ENCODE results near the gene SOX5. TPM values are rescaled to one million over a fixed set of nuclear protein-coding genes. Genes with fewer than 3 reads are reported as not detected.

SOX5 gene
- total RNA-seq, 1 donor from 2014 or later = 2.9 TPM

GRCh38 chr12:23947395-23947794 is 2.1 kb downstream of the SOX5 start:
- H3K36me3 ChIP-seq = no peaks in the 10 kb centered on the region
- H3K9me3 ChIP-seq (replicated peaks) = no peaks in the 10 kb centered on the region
- peaks cover 11% of the 10 kb centered on the region for H3K4me1 ChIP-seq
- H3K4me3 ChIP-seq = no peak overlapping the region
- intact Hi-C loops (cut with micrococcal nuclease) = no loop called here
- H3K27me3 ChIP-seq (ENCODE audit: low read depth) = peaks cover 38% of the 10 kb centered on the region
- H3K27ac ChIP-seq (replicated peaks) = no peak overlapping the region
- no peak for DNase-seq
- TF ChIP-seq CTCF (IDR thresholded peaks at IDR 0.05; ENCODE audit: borderline replicate concordance) = no peak

DNA sequence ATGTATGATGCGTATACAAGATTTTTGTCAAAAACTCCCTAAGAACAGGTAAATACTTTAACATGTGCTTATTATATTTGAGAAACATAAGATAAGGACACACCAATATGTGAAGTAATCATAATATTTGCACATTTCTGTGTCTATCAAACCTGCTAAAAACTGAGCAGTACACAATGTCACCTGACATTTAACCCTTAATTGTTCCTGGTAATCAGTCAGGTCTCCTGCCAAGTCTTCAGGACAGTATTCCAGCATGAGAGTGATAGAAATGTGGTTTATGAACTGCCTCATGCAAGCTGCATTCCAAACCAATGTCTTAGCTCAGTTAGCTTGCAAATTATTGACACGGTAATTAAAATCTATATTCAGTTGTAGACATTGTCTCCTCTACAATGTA is 4.2 kb downstream of the SOX5 start:
- no peaks in the 10 kb centered on the region for H3K9me3 ChIP-seq (replicated peaks)
- H3K27ac ChIP-seq (replicated peaks) = no peak overlapping the region
- TF ChIP-seq CTCF (IDR thresholded peaks at IDR 0.05; ENCODE audit: borderline replicate concordance) = no peak
- DNase-seq = no peak
- intact Hi-C loops (cut with micrococcal nuclease) = no loop called here
- H3K4me1 ChIP-seq = peaks cover 9% of the 10 kb centered on the region
- no peaks in the 10 kb centered on the region for H3K36me3 ChIP-seq
- peaks cover 24% of the 10 kb centered on the region for H3K27me3 ChIP-seq (ENCODE audit: low read depth)
- H3K4me3 ChIP-seq = no peak overlapping the region

DNA sequence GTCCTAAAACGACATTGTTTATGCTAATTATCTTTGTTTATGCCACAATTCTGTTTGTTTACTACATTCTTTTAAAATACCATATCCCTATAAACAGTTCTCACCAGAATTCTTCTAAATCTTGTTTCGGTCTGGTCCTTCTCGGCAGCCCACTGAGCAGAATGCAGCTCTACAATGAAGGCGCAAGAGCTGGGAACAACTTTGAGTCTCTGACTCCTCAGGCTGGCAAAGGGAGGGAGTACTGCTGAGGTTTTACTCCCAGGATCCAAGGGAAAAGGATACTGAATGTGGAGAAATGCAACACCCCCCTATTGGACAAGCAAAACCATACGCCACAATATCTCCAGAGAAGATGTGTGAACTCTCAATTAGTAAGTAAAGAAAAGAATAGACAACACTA is 5.4 kb downstream of the SOX5 start:
- no peak for TF ChIP-seq CTCF (IDR thresholded peaks at IDR 0.05; ENCODE audit: borderline replicate concordance)
- Histone ChIP-seq H3K9me3 (replicated peaks) (no peaks in the 10 kb centered on the region), H3K27me3 (ENCODE audit: low read depth) (peaks cover 20% of the 10 kb centered on the region), H3K4me3 (no peak overlapping the region), H3K36me3 (no peaks in the 10 kb centered on the region), H3K4me1 (peaks cover under 1% of the 10 kb centered on the region), H3K27ac (replicated peaks) (no peak overlapping the region)
- DNase-seq = no peak
- intact Hi-C loops (cut with micrococcal nuclease) = no loop called here

GRCh38 chr12:23942841-23943240 is 6.6 kb downstream of the SOX5 start:
- Histone ChIP-seq H3K9me3 (replicated peaks) (no peaks in the 10 kb centered on the region), H3K27me3 (ENCODE audit: low read depth) (peaks cover 8% of the 10 kb centered on the region), H3K4me3 (no peak overlapping the region), H3K27ac (replicated peaks) (no peak overlapping the region), H3K36me3 (no peaks in the 10 kb centered on the region), H3K4me1 (no peaks in the 10 kb centered on the region)
- no peak for TF ChIP-seq CTCF (IDR thresholded peaks at IDR 0.05; ENCODE audit: borderline replicate concordance)
- intact Hi-C loops (cut with micrococcal nuclease) = no loop called here
- DNase-seq = no peak

GRCh38 chr12:23941780-23942179 is 7.7 kb downstream of the SOX5 start:
- H3K9me3 ChIP-seq (replicated peaks) = no peaks in the 10 kb centered on the region
- H3K4me3 ChIP-seq = no peak overlapping the region
- no peaks in the 10 kb centered on the region for H3K4me1 ChIP-seq
- peaks cover under 1% of the 10 kb centered on the region for H3K27me3 ChIP-seq (ENCODE audit: low read depth)
- H3K36me3 ChIP-seq = no peaks in the 10 kb centered on the region
- intact Hi-C loops (cut with micrococcal nuclease) = no loop called here
- H3K27ac ChIP-seq (replicated peaks) = no peak overlapping the region
- no peak for DNase-seq
- TF ChIP-seq CTCF (IDR thresholded peaks at IDR 0.05; ENCODE audit: borderline replicate concordance) = no peak

DNA sequence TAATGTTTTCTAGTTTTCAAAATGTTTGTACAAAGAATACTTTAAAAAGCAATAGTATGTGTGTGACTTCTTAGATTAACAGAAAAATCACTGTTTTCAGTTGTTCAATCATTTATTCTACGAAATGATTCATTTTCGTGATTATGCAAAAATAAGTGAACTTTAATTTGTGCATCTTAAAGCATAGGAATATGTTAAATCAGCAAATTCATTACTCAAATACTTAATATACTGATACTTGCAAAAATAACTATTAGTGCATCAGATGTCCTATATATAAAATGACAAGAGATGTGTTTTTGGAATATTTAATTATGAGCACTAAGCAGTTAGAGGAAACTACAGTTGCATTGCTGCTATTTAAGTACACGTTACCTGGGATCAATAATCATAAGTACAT is 11.0 kb downstream of the SOX5 start:
- Histone ChIP-seq H3K27me3 (ENCODE audit: low read depth) (no peaks in the 10 kb centered on the region), H3K27ac (replicated peaks) (no peak overlapping the region), H3K4me3 (no peak overlapping the region), H3K9me3 (replicated peaks) (no peaks in the 10 kb centered on the region), H3K36me3 (no peaks in the 10 kb centered on the region), H3K4me1 (no peaks in the 10 kb centered on the region)
- DNase-seq = no peak
- intact Hi-C loops (cut with micrococcal nuclease) = no loop called here
- no peak for TF ChIP-seq CTCF (IDR thresholded peaks at IDR 0.05; ENCODE audit: borderline replicate concordance)

Data from left ventricle myocardium inferior (tissue), 1 donor.